OCI-LY7 (cell line): ENCODE results near the gene RBP5.

Experiments
- CTCF ChIP-seq: fragments of 200-600 bp; sonication (generic); conservative IDR thresholded peaks from 2 replicates; pipeline ENCODE4 v1.5.1; 2014; ENCODE audit warnings: mild to moderate bottlenecking, antibody characterized with exemption, low read length, moderate library complexity, mixed read lengths
- EZH2phosphoT487 ChIP-seq: fragments of 200-600 bp; sonication (generic); IDR thresholded peaks from 2 replicates; pipeline ENCODE4 v1.6.1; 2018; ENCODE audit warnings: low read depth, borderline replicate concordance, mild to moderate bottlenecking, mixed run types, antibody characterized with exemption, low read length, moderate library complexity, mixed read lengths

GRCh38 chr12:7146228-7146627 lies 17.5 kb upstream of the RBP5 start:
- no peak for TF ChIP-seq CTCF
- TF ChIP-seq EZH2phosphoT487 = no peak
